ENCODE measurements around the gene CLIC6.

The CLIC6 gene

GRCh38 chr21:34639250-34639649 lies 29.5 kb upstream of the CLIC6 start:
- TF ChIP-seq TCF12 (IDR thresholded peaks at IDR 0.05; ENCODE audit: low read depth), result no peak
- TF ChIP-seq TEAD4 (IDR thresholded peaks at IDR 0.05), result no peak
- TF ChIP-seq EP300 (IDR thresholded peaks at IDR 0.05; ENCODE audit: borderline replicate concordance), result no peak
- TF ChIP-seq NFIC (IDR thresholded peaks at IDR 0.05), result no peak
- TF ChIP-seq ZBTB7A (IDR thresholded peaks at IDR 0.05; ENCODE audit: low read depth), result no peak

GRCh38 chr21:34639882-34640788 lies 28.7 kb upstream of the CLIC6 start:
- TF ChIP-seq USF1 (IDR thresholded peaks at IDR 0.05) (no peak), TCF12 (IDR thresholded peaks at IDR 0.05; ENCODE audit: low read depth) (no peak), ZBTB7A (IDR thresholded peaks at IDR 0.05; ENCODE audit: low read depth) (no peak), CREB1 (IDR thresholded peaks at IDR 0.05; ENCODE audit: low read depth) (no peak), EGR1 (IDR thresholded peaks at IDR 0.05) (no peak), FOXM1 (IDR thresholded peaks at IDR 0.05; ENCODE audit: borderline replicate concordance, low read depth) (no peak), EP300 (IDR thresholded peaks at IDR 0.05; ENCODE audit: borderline replicate concordance) (no peak), MAX (IDR thresholded peaks at IDR 0.05) (no peak), YY1 (IDR thresholded peaks at IDR 0.05; ENCODE audit: low read depth) (no peak)

- no peak for TF ChIP-seq USF1 (IDR thresholded peaks at IDR 0.05)
- TF ChIP-seq MAX (IDR thresholded peaks at IDR 0.05), result no peak
- TF ChIP-seq NFIC (IDR thresholded peaks at IDR 0.05), result no peak
- TF ChIP-seq FOXM1 (IDR thresholded peaks at IDR 0.05; ENCODE audit: borderline replicate concordance, low read depth), result no peak
- TF ChIP-seq ZBTB7A (IDR thresholded peaks at IDR 0.05; ENCODE audit: low read depth), result no peak
- no peak for TF ChIP-seq YY1 (IDR thresholded peaks at IDR 0.05; ENCODE audit: low read depth)
- TF ChIP-seq EGR1 (IDR thresholded peaks at IDR 0.05), result no peak
- TF ChIP-seq TCF12 (IDR thresholded peaks at IDR 0.05; ENCODE audit: low read depth), result no peak
- TF ChIP-seq TEAD4 (IDR thresholded peaks at IDR 0.05), result no peak
- TF ChIP-seq REST (IDR thresholded peaks at IDR 0.05; ENCODE audit: low read depth), result no peak
- no peak for TF ChIP-seq EP300 (IDR thresholded peaks at IDR 0.05; ENCODE audit: borderline replicate concordance)
- no peak for TF ChIP-seq RAD21 (IDR thresholded peaks at IDR 0.05; ENCODE audit: low read depth)
- no peak for TF ChIP-seq CEBPB (IDR thresholded peaks at IDR 0.05)
- no peak for TF ChIP-seq CREB1 (IDR thresholded peaks at IDR 0.05; ENCODE audit: low read depth)
- TF ChIP-seq TAF1 (IDR thresholded peaks at IDR 0.05; ENCODE audit: low read depth), result no peak
These were observed 27.9 kb upstream of the CLIC6 start for GRCh38 chr21:34640858-34641257.

- TF ChIP-seq EP300 (IDR thresholded peaks at IDR 0.05; ENCODE audit: borderline replicate concordance) (no peak), YY1 (IDR thresholded peaks at IDR 0.05; ENCODE audit: low read depth) (no peak), MAX (IDR thresholded peaks at IDR 0.05) (no peak), RAD21 (IDR thresholded peaks at IDR 0.05; ENCODE audit: low read depth) (no peak), EGR1 (IDR thresholded peaks at IDR 0.05) (no peak), TCF12 (IDR thresholded peaks at IDR 0.05; ENCODE audit: low read depth) (no peak), REST (IDR thresholded peaks at IDR 0.05; ENCODE audit: low read depth) (no peak), TAF1 (IDR thresholded peaks at IDR 0.05; ENCODE audit: low read depth) (no peak), TEAD4 (IDR thresholded peaks at IDR 0.05) (no peak), NFIC (IDR thresholded peaks at IDR 0.05) (no peak), CEBPB (IDR thresholded peaks at IDR 0.05) (no peak), FOXM1 (IDR thresholded peaks at IDR 0.05; ENCODE audit: borderline replicate concordance, low read depth) (no peak), CREB1 (IDR thresholded peaks at IDR 0.05; ENCODE audit: low read depth) (no peak), ZBTB7A (IDR thresholded peaks at IDR 0.05; ENCODE audit: low read depth) (no peak)
These were observed 26.4 kb upstream of the CLIC6 start for GRCh38 chr21:34642211-34643075.
